ENCODE measurements around the gene NOTO. TPM values are rescaled to one million over a fixed set of nuclear protein-coding genes. Genes with fewer than 3 reads are reported as not detected.

The NOTO gene
- polyA plus RNA-seq, 1 experiment, result not detected

GRCh38 chr2:73175663-73176204 is 26.6 kb upstream of the NOTO start:
- peaks cover 17% of the 10 kb centered on the region for H3K27me3 ChIP-seq (ENCODE audit: control insufficient read depth, insufficient read depth, low read length)
- H3K27ac ChIP-seq (ENCODE audit: low read depth, low read length), result no peak overlapping the region
- POLR2A ChIA-PET, result no interaction called here
- H3K4me3 ChIP-seq (ENCODE audit: low read depth, low read length), result peak overlapping the region; percentile 36
- no peak for TF ChIP-seq CTCF (IDR thresholded peaks at IDR 0.05; ENCODE audit: low read depth, low read length)
- no peaks in the 10 kb centered on the region for H3K9me3 ChIP-seq (ENCODE audit: control insufficient read depth, insufficient read depth, low read length)
- CTCF ChIA-PET, result interaction anchor here (0.7 to 6.0 kb wide), 13 partner anchors 11 to 282 kb away, joined by 3 to 118 read pairs (median 10); partner anchors contain the start of gene SMYD5
- no peak for DNase-seq (ENCODE audit: low read depth, low spot score)

DNA sequence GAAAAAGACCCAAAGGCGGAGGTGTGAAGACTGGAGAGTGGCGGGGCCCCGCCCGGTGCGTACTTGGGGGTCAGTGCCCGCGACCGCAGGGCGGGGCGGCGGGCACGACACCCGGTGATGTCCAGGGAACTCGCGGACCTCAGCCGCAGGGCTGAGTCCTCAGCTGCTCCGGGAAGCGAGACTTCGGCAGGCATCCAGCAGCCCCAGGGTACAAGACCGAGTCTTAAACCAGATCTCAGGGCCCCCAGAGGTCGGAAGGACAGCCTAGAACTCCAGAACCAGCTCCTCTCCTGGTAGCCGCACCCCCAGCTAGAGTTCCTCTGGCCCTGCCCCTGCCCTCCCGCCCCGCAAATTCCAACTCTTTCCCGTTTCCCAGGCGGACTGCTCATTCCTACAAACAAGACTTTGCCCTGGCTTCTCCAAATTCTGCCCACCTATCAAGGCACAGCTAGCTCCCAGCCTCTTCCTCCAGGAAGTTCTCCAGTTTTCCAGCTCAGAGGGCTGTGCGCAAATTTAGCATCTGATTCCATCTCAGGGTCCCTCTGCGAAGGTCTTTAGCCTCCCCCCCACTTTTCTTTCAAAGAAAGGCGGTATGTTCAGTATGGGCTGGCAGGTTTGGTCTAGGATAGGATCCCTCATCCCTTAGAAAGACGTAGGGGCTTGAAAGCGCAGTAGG is 26.0 kb upstream of the NOTO start:
- ChIA-PET POLR2A (interaction anchor here (1.3 to 1.6 kb wide), 2 partner anchors 36 to 87 kb away, joined by 6 to 7 read pairs; no protein-coding TSS in a partner anchor), CTCF (interaction anchor here (0.6 to 6.0 kb wide), 61 partner anchors 10 to 422 kb away, joined by 3 to 118 read pairs (median 5); partner anchors contain the start of genes NOTO, SFXN5 and SPR)

GRCh38 chr2:73176881-73177644 is 25.3 kb upstream of the NOTO start:
- POLR2A ChIA-PET, result interaction anchor here (0.5 to 1.6 kb wide), 4 partner anchors 18 to 87 kb away, joined by 3 to 7 read pairs (median 5); partner anchors contain the start of gene CCT7
- Histone ChIP-seq H3K9me3 (ENCODE audit: control insufficient read depth, insufficient read depth, low read length) (no peaks in the 10 kb centered on the region), H3K4me3 (ENCODE audit: low read depth, low read length) (peak overlapping the region; percentile 71), H3K27ac (ENCODE audit: low read depth, low read length) (no peak overlapping the region), H3K27me3 (ENCODE audit: control insufficient read depth, insufficient read depth, low read length) (peaks cover 17% of the 10 kb centered on the region)
- peak; percentile 55 for DNase-seq (ENCODE audit: low read depth, low spot score)
- peak; percentile 91 for TF ChIP-seq CTCF (IDR thresholded peaks at IDR 0.05; ENCODE audit: low read depth, low read length)
- CTCF ChIA-PET, result interaction anchor here (0.6 to 6.0 kb wide), 75 partner anchors 9 to 661 kb away, joined by 3 to 118 read pairs (median 5); partner anchors contain the start of genes CCT7, NOTO, PRADC1 and SFXN5

More for the DNA sequence above, 26.0 kb upstream of the NOTO start:
- DNase-seq (ENCODE audit: low read depth, low spot score), result no peak
- no peak for TF ChIP-seq CTCF (IDR thresholded peaks at IDR 0.05; ENCODE audit: low read depth, low read length)
- Histone ChIP-seq H3K27ac (ENCODE audit: low read depth, low read length) (no peak overlapping the region), H3K4me3 (ENCODE audit: low read depth, low read length) (peak overlapping the region; percentile 71), H3K27me3 (ENCODE audit: control insufficient read depth, insufficient read depth, low read length) (peaks cover 17% of the 10 kb centered on the region), H3K9me3 (ENCODE audit: control insufficient read depth, insufficient read depth, low read length) (no peaks in the 10 kb centered on the region)

DNA sequence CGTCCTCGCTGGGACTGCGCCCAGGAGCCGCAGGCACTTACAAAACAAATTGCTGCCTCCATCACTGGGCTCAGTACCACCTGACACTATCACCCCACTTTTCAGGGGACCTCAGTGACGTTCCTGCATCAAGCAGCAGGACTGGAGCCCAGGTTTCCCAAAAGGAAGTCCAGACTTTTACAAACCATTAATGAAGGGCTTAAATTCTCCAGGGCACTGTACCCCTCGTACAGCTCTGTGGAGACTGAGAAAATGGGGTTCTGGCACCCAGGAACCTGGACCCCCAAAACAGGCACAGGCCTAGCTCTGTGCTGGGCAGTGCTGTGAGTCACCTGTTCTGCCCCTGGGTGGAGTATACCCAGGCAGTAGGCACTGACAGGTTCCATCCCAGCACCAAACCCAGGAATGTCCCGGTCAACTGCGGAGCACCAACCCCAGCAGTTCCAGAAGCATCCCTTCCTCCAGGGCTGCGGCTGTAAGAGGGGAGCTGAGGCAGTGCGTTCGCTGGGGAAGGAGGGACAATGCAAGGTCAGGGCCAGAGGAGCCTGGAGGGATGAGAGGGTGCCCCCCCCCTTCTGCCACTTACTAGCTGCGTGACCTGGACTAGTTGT is 24.6 kb upstream of the NOTO start:
- DNase-seq (ENCODE audit: low read depth, low spot score), result no peak
- TF ChIP-seq CTCF (IDR thresholded peaks at IDR 0.05; ENCODE audit: low read depth, low read length), result no peak
- H3K27me3 ChIP-seq (ENCODE audit: control insufficient read depth, insufficient read depth, low read length), result peaks cover 22% of the 10 kb centered on the region
- ChIA-PET CTCF (interaction anchor here (0.5 to 6.0 kb wide), 73 partner anchors 8 to 661 kb away, joined by 3 to 118 read pairs (median 5); partner anchors contain the start of genes CCT7, NOTO, PRADC1 and SFXN5), POLR2A (interaction anchor here (0.6 to 1.6 kb wide), 4 partner anchors 35 to 88 kb away, joined by 4 to 7 read pairs (median 6); partner anchors contain the start of gene CCT7)
- H3K4me3 ChIP-seq (ENCODE audit: low read depth, low read length), result no peak overlapping the region; the same call in 1 of the 2 replicates
- H3K27ac ChIP-seq (ENCODE audit: low read depth, low read length), result no peak overlapping the region
- H3K9me3 ChIP-seq (ENCODE audit: control insufficient read depth, insufficient read depth, low read length), result no peaks in the 10 kb centered on the region

All from AG04450 (cell line).